ENCODE data around the gene MYRFL.
A peak's percentile ranks its signal among the peaks of the same experiment; 100 is the strongest.

The MYRFL gene

DNA sequence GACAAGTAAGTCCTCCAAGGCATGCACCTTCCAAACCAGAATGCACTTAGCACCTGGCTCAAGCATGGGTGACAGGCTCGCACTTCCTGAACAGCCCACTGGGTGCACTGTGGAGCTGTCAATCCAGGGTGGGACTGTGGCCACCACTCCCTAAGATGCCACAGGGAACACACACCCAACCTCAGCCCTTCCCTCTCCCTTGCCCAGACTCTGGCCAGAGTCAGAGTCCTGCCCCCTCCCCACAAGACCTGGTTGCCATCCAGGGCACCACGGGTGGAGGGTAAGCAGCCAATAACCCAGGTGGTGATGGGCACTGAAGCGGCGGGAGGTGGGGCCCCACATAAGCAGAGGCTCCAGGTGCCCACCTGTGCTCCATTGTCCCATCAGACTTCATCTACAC is 160.6 kb downstream of the MYRFL start:
- Histone ChIP-seq H3K79me2 (ENCODE audit: insufficient read depth, low read length) (no peaks in the 10 kb centered on the region), H3K4me1 (ENCODE audit: insufficient read depth, low read length, severe bottlenecking) (peaks cover 25% of the 10 kb centered on the region), H3K27me3 (ENCODE audit: insufficient read depth, low read length) (no peaks in the 10 kb centered on the region), H3K9me2 (ENCODE audit: low read depth, low read length) (no peaks in the 10 kb centered on the region), H3K4me2 (ENCODE audit: low read length) (no peak overlapping the region), H3K9me3 (ENCODE audit: low read length) (0 out of 2 replicates have a peak, but pooled peaks cover 7% of the 10 kb centered on the region), H4K20me1 (ENCODE audit: insufficient read depth, low read length) (no peaks in the 10 kb centered on the region), H3K9ac (ENCODE audit: low read length) (no peak overlapping the region), H3K36me3 (ENCODE audit: insufficient read depth, low read length) (no peaks in the 10 kb centered on the region), H3K27ac (ENCODE audit: low read depth, low read length, poor library complexity, severe bottlenecking) (no peak overlapping the region), H3K4me3 (ENCODE audit: low read depth, low read length, poor library complexity, severe bottlenecking) (no peak overlapping the region), H3F3A (ENCODE audit: insufficient read depth, low read length) (no peaks in the 10 kb centered on the region), H2AFZ (ENCODE audit: low read length) (no peak overlapping the region)
- TF ChIP-seq EZH2 (IDR thresholded peaks at IDR 0.05; ENCODE audit: borderline replicate concordance, low read length) = no peak
- TF ChIP-seq, protein P1, sequence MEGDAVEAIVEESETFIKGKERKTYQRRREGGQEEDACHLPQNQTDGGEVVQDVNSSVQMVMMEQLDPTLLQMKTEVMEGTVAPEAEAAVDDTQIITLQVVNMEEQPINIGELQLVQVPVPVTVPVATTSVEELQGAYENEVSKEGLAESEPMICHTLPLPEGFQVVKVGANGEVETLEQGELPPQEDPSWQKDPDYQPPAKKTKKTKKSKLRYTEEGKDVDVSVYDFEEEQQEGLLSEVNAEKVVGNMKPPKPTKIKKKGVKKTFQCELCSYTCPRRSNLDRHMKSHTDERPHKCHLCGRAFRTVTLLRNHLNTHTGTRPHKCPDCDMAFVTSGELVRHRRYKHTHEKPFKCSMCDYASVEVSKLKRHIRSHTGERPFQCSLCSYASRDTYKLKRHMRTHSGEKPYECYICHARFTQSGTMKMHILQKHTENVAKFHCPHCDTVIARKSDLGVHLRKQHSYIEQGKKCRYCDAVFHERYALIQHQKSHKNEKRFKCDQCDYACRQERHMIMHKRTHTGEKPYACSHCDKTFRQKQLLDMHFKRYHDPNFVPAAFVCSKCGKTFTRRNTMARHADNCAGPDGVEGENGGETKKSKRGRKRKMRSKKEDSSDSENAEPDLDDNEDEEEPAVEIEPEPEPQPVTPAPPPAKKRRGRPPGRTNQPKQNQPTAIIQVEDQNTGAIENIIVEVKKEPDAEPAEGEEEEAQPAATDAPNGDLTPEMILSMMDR (IDR thresholded peaks at IDR 0.05; ENCODE audit: low read length) = peak; percentile 61

DNA sequence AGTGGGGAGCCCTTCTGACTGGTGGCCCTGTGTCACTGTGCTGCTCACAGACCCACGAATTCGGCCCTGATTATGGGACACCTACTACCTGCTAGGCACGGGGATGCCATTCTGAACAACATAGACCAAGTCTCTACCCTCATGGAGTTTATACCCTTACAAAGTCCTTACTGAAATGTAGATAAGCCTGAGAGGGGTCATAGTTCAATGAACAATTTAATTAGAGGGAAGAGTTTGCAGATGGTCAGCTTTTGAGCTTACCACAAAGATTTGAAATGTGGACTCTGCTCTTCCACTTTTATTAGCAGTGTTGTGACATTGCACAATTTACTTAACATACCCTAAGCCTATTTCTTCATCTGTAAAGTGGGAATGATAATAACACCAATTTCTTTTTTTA is 161.1 kb downstream of the MYRFL start:
- no peak overlapping the region for H3K27ac ChIP-seq (ENCODE audit: low read depth, low read length, poor library complexity, severe bottlenecking)
- no peak overlapping the region for H3K4me2 ChIP-seq (ENCODE audit: low read length)
- H3K27me3 ChIP-seq (ENCODE audit: insufficient read depth, low read length) = no peaks in the 10 kb centered on the region
- H3K4me3 ChIP-seq (ENCODE audit: low read depth, low read length, poor library complexity, severe bottlenecking) = no peak overlapping the region
- no peak overlapping the region for H3K9ac ChIP-seq (ENCODE audit: low read length)
- H3K9me2 ChIP-seq (ENCODE audit: low read depth, low read length) = no peaks in the 10 kb centered on the region
- no peak overlapping the region for H2AFZ ChIP-seq (ENCODE audit: low read length)
- H3K36me3 ChIP-seq (ENCODE audit: insufficient read depth, low read length) = no peaks in the 10 kb centered on the region
- no peaks in the 10 kb centered on the region for H3F3A ChIP-seq (ENCODE audit: insufficient read depth, low read length)
- H3K9me3 ChIP-seq (ENCODE audit: low read length) = 0 out of 2 replicates have a peak, but pooled peaks cover 7% of the 10 kb centered on the region
- H4K20me1 ChIP-seq (ENCODE audit: insufficient read depth, low read length) = no peaks in the 10 kb centered on the region
- TF ChIP-seq, protein P1 (IDR thresholded peaks at IDR 0.05; ENCODE audit: low read length) = no peak
- TF ChIP-seq EZH2 (IDR thresholded peaks at IDR 0.05; ENCODE audit: borderline replicate concordance, low read length) = no peak
- peaks cover 25% of the 10 kb centered on the region for H3K4me1 ChIP-seq (ENCODE audit: insufficient read depth, low read length, severe bottlenecking)
- no peaks in the 10 kb centered on the region for H3K79me2 ChIP-seq (ENCODE audit: insufficient read depth, low read length)

DNA sequence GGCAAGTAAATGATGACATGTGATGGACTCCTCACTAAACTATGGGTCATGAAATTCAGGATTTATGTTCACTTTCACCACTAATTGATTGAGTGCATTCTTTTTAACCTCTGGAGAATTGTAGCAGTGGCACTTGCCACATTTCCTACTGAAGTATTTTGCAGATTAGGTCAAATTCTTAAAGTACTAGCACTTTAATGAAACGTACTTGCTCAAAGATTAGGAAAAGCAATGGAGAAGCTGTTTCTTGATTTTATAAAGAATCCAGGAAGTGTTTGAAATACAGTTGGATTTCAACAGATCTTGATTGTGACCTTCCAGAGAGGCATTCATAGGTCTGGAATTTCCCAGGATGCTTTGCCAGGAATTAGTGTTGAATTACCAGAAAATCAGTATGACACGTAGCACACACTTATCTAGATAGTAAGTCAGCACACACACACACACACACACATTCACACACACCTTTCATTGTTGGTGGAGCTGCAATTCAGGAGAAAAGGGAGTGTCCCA is 162.6 kb downstream of the MYRFL start:
- Histone ChIP-seq H4K20me1 (ENCODE audit: insufficient read depth, low read length) (no peaks in the 10 kb centered on the region), H3K4me3 (ENCODE audit: low read depth, low read length, poor library complexity, severe bottlenecking) (no peak overlapping the region), H3K4me2 (ENCODE audit: low read length) (no peak overlapping the region), H3K9ac (ENCODE audit: low read length) (peak overlapping the region; percentile 8; the same call in 1 of the 2 replicates), H3F3A (ENCODE audit: insufficient read depth, low read length) (no peaks in the 10 kb centered on the region), H3K36me3 (ENCODE audit: insufficient read depth, low read length) (no peaks in the 10 kb centered on the region), H3K4me1 (ENCODE audit: insufficient read depth, low read length, severe bottlenecking) (peaks cover 25% of the 10 kb centered on the region), H3K9me3 (ENCODE audit: low read length) (0 out of 2 replicates have a peak, but pooled peaks cover 7% of the 10 kb centered on the region), H3K79me2 (ENCODE audit: insufficient read depth, low read length) (no peaks in the 10 kb centered on the region), H3K27ac (ENCODE audit: low read depth, low read length, poor library complexity, severe bottlenecking) (no peak overlapping the region), H3K9me2 (ENCODE audit: low read depth, low read length) (no peaks in the 10 kb centered on the region), H2AFZ (ENCODE audit: low read length) (peak overlapping the region; percentile 3; the same call in 1 of the 2 replicates), H3K27me3 (ENCODE audit: insufficient read depth, low read length) (no peaks in the 10 kb centered on the region)
- no peak for TF ChIP-seq EZH2 (IDR thresholded peaks at IDR 0.05; ENCODE audit: borderline replicate concordance, low read length)
- TF ChIP-seq, protein P1 (IDR thresholded peaks at IDR 0.05; ENCODE audit: low read length) = no peak

All from OCI-LY1 (cell line).